Islet precursor cell (in vitro differentiated cells): ENCODE measurements around the gene DNAJC25.
"Not testable (repeated sequence)": the region's sequence is repeated elsewhere in the genome, so short reads cannot be mapped to it uniquely, and the experiment has no call there.

Experiments used
- DNase-seq: peaks from one replicate; pipeline ENCODE4 v3.0.0-alpha.2; 2018

Gene DNAJC25

DNA sequence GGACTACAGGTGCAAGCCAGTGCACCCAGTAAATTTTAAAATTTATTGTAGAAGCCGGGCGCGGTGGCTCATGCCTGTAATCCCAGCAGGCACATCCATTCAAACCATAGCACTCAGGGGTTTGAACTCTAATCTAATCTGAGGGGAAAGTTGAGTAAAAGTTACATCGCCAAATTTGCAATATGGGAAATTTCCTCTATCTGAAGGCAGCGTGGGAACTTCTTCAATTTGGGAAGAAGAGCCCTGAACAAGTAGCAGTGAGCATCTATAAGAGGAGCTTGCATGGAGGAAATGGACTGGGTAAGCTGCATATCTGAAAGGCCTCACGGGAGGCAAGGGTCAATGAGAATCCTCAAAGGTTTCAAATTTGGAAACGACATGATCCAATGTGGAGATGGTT, 2.7 kb upstream of the DNAJC25 start:
- DNase-seq = no peak

DNA sequence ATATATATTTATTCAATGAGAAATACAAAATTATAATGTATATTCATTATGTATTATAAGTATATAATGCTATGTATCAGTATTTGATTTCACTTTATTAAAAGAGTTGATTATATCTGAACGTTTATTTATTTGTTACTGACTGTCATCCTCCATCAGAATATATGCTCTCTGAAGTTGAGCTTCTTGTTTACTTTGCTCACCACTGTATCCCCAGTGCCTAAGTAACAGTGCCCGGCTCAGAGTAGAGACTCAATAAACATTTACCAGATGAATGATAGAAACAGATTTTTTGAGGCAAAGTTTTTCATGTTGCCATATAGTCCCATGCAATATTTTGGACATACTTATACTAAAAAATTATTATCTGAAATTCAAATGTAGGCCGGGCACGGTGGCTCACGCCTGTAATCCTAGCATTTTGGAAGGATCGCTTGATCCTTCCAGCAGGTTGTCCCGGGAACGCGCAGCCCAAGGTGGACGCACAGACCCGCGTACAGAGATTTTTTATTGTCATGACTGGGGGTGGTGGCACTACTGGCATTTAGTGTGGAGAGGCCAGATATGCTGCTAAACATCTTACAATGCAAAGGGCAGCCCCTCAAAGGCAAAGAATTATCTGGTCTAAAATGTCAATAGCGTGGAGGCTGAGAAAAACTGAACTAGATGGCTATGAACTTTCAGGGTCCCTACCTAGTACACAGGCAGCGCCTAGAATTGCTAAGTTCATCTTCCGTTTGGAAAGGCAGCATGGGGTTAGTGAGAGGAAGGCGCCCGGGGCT, 761 bp upstream of the DNAJC25 start:
- no peak for DNase-seq

DNA sequence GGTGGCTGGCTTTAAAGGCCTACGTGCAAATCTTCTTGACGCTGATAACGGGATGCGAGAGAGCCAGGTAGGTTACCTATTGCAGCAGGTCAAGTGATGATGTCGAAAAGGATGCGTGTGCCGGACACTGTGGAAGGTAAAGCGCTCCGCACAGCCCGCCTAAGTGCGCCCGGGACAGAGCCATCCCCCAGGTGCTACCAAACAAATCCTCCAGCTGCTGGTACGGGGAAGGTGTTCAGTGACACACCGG, 245 bp upstream of the DNAJC25 start:
- no peak for DNase-seq

DNA sequence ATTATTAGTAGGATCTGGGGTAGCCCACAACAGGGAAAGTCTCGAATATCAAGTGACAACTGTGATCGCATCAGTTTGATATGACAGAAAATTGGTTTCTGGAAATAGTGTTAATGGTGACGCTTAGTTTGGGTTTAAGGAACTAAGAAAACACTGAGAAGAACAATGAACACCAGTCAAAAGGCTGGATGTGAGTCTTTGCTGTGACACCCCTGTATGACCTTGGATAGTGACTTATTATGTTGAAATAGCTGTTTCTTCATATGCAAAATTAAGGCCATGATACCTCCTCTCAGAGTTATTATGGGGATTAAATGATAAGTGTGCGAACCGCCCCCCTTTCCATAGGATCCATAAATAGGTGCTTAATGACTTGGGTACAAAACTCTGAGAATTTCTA, 926 bp downstream of the DNAJC25 start:
- no peak for DNase-seq

DNA sequence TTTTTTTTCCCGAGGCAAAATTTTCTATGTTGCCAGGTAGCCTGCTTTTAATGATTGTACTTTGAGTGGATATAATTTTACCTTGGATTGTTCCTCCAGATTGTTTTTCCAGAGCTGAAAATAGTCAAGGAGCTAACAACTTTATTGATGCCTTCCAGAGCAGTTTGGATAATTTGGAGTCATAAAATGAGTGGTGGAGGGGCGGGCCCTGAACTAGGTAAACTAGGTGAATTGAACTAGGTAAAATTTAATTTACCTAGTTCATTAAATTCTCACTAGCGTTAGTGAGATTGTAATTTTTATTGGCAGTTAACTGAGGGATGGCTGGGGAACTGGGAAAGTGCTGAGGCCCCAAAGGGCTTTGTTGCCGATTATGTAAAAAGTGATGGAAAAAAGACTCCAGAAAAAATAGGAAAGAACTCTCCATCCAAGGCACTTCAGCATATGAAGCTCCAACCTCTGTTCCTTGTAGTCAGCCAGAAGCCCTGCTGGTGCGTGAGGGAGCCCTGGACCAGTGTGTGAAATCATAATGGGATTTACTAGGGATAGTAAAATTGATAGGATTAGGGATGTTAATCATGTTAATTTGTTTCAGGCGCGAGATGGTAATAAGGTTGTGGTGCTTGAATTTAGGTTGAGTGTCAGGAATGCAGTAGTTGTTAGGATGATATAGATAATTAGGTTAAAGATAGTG, 1.7 kb downstream of the DNAJC25 start:
- DNase-seq = no peak

DNA sequence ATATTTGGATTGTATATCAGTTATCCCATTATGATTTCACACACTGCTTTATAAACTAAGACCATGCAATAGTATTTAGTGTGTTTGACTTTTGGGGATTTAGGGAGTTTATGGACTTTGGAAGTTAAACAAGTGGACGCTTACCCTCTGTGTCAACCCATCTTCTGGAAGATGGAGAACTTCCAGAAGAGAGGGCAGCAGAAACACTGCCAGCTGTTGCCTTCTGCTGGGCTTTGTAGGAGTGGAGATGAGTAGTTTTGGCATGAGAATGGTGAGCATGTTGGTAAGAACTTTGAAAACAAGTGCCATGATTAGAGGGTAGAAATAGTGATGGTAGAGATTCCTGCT, 2.2 kb downstream of the DNAJC25 start:
- DNase-seq = no peak

DNA sequence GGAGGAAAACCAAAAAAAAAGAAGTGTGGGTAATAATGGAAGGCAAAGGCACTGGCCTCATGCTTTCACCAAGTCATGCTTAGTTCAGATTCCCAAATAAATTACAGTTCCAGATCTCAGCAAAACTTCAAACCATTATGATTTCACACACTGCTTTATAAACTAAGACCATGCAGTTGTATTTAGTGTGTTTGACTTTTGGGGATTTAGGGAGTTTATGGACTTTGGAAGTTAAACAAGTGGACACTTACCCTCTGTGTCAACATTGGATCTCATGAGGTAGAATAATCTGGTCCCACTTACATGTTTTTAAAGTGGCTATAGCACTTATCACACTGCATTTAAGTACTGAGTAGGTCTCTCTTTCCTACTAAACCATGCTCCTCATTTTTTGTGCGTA, 3.7 kb downstream of the DNAJC25 start:
- DNase-seq = no peak

DNA sequence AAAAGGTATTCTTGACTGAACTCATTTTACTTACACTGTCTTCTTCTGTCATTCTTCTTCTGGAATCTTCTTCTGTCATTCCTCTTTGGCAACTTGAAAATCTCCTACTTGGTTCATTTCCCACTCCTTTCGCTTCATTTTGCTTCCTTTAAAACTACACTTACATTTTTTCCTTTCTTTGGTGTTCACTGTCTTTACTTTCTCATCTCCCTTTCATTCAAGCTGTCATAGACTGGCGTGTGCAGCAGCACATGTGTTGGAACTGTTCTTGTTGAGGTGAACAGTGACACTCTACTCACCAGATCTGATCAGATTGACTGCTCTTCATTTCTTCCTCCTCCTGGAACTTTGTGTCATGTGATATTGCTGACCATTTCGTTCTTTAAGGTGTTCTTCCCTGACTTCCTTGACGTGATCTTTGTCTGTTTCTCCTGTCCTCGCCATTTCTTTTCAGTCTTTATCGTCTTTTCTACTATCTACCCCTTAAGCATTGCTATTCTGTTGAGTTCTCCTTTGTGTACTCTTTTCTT, 6.4 kb downstream of the DNAJC25 start:
- DNase-seq = no peak

DNA sequence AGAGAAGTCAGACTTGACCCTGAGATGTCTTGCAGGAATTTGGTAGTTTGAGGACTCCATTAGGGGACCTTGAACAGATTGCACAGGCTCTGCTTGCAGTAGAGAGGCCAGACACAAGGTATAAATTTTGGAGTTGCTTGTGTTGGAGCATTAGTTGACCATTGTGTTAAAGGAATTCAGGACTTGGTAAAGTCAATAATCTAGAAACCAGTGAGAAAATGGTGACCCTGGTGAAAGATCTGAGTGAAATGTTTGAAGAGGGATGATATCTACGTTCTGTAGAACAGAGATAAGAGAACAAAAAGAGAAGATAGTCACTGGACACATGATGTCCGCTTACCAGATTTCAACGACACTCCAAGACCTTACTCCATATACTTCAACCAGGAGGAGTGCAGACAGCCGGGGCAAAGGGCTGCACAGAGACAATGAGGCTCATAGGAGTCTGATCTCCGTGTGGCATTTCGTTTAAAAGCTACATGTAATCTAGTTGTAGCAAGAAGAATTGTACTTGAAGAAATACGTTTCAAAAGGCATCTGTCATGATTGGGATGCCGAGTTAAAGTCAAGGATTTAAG, 13.2 kb downstream of the DNAJC25 start:
- DNase-seq = no peak

DNA sequence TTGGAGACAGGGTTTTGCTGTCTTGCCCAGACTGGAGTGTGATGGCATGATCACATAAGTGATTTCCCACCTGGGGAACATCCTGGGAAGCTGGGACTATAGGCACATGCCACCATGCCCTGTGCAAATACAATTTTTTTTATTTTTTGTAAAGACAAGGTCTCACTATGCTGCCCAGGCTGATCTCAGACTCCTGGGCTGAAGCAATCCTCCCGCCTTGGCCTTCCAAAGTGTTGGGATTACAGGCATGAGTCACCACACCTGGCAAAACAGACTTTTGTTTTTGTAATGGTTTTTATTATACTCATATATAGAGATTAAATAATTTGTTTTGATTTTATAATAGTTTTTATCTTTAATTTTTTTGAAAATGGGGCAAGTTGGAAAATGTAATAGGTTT, 14.7 kb downstream of the DNAJC25 start:
- no peak for DNase-seq

DNA sequence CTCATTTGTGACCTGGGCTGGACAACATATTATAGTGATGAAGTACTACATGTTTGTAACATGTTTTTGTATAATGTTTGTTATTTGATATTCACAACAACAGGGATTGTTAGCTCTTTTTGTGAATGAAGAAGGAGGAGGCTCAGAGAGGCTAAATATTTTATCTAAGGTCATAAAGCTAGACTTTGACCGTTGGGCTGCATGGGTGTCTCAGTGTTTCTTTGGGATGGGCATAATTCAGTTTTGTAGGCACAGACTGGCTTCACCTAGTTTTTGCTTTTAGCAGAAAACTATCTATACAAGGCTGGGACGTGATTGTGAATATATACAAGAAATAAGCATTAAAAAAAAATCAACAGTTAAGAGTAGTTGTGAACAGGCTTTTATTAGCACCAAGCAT, 15.3 kb downstream of the DNAJC25 start:
- DNase-seq = no peak

DNA sequence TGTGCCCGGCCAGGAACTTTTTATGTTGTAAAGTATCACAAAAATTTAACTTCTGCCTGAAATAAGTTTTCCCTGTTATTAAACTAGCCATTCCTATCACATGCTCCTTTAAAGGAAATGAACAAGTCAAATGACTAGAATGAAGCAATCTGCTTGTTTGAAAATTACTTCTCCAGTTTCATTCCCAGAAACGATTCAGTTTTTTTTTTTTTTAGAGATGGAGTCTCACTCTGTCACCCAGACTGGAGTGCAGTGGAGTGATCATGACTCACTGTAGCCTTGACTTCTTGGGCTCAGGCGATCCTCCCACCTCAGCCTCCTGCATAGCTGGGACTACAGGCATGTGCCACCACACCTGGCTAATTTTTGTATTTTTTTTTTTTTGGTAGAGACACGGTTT, 16.9 kb downstream of the DNAJC25 start:
- DNase-seq = no peak

DNA sequence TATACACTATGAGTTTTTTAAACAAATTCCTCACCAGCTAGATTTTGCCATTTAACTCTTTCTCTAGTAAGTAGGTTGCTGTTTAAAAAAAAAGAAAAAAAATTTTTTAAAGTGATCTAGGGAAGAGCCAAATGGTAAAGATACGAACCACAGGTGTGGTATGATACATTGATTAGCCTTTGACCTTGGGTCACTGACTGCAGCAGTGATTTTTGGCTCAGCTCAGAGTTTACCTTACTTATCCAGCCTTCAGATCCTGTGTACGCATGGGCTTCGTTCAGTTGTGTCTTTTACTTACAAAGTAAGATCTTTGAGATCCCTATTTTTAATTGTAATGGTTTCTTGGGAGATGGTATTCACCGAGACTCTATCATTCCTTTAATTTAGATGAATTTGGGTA, 17.9 kb downstream of the DNAJC25 start:
- no peak for DNase-seq

DNA sequence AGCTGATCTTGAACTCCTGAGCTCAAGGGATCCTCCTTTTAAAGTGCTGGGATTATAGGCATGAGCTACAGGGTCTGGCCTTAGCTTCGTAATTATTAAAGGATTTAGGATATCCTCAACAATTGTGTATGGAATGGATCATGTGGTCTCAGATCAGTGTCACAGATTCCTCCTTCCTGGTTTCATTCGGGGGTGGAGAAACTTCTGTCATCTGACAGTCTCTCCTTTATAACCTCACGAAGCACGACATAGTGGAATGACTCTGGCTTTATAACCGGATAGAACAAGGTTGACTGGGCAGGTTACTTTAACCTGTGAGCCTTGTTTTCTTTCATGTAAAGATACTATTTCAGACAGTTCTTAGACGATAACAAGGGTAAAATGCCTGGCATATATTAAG, 25.9 kb downstream of the DNAJC25 start:
- DNase-seq = no peak

DNA sequence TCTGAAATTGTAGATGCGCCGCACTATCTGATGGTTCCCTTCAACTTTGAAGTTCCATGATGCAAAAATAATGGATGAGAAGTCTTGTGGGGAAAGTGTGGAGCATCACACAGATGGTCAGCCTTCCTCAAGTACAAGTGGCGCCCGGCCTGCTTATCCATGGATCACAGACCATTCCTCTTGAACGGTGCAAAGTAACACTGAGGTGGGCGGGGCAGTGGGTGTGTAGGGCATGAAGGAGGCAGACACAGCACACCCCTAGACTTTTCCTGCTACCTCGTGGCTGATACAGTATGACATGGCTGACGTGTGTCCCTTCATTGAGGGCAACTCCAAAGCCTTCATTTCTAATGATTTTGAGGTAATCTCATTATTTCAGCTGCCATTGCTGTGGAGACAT, 27.8 kb downstream of the DNAJC25 start:
- DNase-seq = no peak

DNA sequence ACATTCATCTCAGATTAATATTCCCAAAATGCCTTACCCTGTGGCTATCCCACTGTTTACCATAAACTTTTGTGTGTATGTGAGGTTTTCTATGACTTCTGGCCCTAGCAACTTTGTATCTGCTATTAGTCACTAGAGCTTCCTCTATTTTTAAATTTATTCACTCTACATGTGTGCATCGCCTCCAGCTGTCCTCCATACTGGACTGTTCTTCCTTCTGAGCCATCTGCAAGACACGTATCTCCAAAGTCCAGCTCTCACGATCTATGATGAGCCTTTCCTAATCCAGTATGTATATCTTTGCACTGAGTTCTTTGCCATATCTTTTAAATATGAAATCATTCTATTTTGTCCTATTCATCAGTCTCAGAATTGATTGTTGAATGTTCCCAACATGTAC, 28.6 kb downstream of the DNAJC25 start:
- no peak for DNase-seq

DNA sequence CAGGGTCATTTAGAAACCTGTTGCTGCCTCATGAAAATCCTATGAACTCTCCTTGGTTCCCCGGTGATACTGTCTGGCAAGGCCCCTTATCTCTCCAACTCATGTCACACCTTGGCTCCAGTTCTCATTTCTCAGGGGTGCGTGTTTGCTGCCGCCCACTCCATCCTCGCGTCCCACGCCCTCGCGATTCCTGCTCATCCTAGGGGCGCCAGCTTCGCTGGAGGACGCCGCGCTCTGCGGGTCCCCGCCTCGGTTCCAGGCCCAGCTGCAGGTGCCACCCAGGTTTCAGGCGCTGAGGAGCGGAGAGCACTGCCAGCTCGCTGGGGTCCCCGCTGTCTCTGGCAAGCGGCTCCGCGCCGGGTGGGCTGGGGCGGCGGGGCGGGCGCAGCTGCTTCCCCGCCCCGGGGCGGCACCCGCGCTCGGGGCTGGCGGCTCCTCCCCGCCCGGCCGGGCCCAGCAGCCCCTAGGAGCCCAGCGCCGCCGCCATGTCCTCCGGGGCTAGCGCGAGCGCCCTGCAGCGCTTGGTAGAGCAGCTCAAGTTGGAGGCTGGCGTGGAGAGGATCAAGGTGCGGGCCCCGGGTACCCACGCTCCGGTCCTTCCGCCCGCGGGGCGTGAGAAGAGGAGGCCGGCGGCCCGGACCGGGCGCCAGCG, 30.1 kb downstream of the DNAJC25 start, which contains the start of gene GNG10:
Gene GNG10 (plus strand): TSS at position 456 of the 652 bp plus-strand sequence. CDS start 30 bp downstream, at position 486.
- DNase-seq = peak; percentile 84

DNA sequence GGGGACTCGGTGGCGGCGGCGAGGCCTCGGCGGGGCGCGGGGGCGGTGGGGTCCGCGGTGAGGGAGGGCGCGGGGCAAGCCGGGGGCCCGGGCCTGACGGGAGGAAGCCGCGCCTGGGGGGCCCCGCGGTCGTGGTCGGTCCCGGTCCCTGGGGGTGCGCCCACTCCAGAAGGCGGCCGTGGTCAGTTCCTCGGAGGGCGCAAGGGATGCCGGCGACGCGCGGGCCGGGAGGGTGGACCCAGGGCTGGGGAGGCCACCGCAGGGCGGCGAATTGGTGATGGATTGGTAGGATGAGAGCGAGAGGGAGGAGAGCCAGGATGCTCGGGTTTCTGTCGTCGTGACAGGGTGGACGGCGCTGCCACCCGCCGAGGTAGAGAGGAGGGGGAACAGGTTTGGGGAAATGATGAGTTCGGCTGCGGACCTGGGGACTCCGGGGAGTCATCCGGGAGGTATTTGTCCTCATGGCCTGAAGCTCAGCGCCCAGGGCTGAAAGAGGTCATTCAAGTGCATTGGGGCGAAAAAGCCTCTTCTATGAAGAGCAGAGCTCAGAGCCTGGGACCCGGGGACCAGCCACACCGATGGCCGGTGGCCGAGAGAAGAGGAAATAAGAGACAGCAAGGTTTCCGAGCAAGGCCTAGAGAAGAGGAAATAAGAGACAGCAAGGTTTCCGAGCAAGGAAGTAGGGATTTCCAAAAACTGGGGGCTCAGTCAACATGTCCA, 30.8 kb downstream of the DNAJC25 start:
- DNase-seq = peak; percentile 70

DNA sequence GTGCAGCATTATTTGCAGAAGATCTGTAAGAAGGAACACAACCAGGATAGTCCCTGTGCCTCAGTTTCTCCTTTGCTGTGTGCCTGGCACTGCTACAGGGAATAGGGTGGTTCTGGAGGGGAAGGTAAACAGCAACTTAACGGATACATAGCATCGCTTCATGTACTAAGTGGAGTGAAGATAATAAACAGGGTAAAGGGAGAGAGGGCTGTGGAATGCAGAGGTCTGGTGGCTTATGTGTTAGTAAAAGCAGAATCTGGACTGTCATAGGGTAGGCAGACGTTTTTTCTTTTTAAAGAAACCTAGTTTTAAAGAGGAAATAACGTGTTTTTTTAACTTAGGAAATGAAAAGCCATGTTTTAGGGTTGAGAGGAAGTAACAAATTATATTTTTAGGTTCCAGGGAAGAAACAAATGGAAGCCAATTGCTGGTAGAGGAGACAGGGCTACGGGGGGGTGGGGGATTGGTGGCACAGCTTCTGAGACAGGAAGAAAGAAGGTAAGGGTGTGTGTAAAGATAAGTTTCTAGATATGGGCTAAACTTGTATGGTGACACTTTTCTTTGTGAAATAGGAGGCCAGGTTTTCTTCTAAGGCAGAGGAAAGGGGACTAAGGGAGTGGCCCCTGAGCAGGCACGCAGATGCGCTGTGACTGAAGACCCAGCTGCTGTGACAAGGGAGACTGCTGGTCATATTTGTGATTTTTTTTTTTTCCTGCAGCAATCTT, 31.6 kb downstream of the DNAJC25 start:
- DNase-seq = no peak

DNA sequence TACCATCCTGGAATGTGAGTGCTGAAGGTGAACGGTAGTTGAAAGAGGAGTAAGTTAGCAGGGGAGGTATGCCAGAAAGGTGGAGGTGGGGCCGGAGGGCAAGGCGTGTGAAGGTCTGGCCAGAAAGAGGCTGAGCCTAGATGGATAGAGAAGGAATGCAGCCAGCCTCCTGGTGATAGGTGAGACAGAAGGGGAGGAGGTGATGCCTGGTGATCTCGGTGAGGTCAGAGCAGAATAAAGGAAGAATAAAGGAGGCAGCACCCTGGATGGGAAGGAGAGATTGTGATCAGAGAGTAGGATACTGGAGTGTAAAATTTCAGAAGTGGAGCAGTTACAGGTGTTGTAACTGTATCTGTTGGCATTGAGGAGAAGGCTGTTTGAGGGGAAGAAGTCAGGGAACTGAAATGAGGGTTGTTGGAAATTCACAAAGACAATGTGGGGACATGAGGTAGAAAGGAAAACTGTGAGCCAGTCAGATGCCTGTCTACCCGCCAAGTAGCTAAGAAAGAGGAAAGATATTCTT, 32.2 kb downstream of the DNAJC25 start:
- peak; percentile 94 for DNase-seq

DNA sequence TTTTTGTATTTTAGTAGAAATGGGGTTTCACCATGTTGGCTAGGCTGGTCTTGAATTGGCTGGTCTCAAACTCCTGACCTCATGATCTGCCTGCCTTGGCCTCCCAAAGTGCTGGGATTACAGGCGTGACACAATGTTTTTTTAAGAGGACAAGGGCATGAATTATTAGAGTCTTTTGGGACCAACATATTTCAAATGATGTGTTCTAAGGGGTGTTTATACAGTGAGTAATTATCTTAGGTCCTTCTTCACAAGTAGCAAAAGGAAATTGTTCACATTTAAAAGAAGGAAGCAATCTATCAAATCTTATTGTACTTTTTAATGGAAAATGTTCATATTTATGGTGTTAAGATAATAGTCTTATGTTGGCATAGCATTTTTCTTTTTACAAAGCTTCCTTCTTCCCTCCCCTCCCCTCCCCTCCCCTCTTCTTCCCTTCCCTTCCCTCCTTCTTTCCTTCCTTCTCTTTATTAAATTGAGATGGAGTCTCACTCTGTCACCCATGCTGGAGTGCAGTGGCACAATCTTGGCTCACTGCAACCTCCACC, 37.0 kb downstream of the DNAJC25 start:
- no peak for DNase-seq

DNA sequence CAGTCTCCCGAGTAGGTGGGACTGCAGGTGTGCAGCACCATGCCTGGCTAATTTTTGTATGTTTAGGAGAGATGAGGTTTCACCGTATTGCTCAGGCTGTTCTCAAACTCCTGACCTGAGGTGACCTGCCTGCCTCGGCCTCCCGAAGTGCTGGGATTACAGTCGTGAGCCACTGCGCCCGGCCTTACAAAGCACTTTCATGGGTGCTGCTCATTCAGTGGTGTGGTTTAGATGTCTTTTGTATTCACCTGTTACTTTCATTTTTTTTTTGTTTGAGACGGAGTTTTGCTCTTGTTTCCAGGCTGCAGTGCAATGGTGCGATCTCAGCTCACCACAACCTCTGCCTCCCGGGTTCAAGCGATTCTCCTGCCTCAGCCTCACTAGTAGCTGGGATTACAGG, 37.5 kb downstream of the DNAJC25 start:
- not testable (repeated sequence) for DNase-seq
